Lower leg skin (tissue), 4 donors: ENCODE measurements around the gene CALD1. TPM values are rescaled to one million over a fixed set of nuclear protein-coding genes. Genes with fewer than 3 reads are reported as not detected.

Experiments
- DNase-seq, 2 donors: peaks; one replicate each; pipeline ENCODE4 v3.0.0-alpha.2; 2019; ENCODE audit warnings: low spot score in 2 of 2
- H3K4me3 ChIP-seq: fragments of 200-600 bp; sonication (generic); 2 replicates; pipeline ENCODE4 v1.5.1; 2017; ENCODE audit warnings: mild to moderate bottlenecking, low read depth; ENCODE audit not compliant: poor library complexity, severe bottlenecking
- POLR2A ChIP-seq, 2 donors: fragments of 450-650 bp; IDR thresholded peaks; one replicate each; pipeline ENCODE4 v1.6.1; 2016 to 2017; ENCODE audit warnings: antibody characterized with exemption in 2 of 2, mild to moderate bottlenecking in 1 of 2, moderate library complexity in 1 of 2
- WGBS, 2 donors: methylation state at CpG; one replicate each; pipeline ENCODE4 v1.1.5; 2018; 5-methylcytosine and 5-hydroxymethylcytosine counted together
- intact Hi-C: fragments of 100-400 bp; cut with DNase I; formaldehyde crosslinking; loops from one replicate; pipeline ENCODE4 v1.15.0; 2023; ENCODE audit warnings: low total_unique reads
- total RNA-seq, 4 donors: library from RNA; depleted of rRNA; stranded (reverse); fragments of >200 nt; gene quantifications; one replicate each; pipeline ENCODE4 v1.1.0, GENCODE V29; 2016
- TF ChIP-seq, protein P1 (sequence below), 3 donors: fragments of 450-650 bp; IDR thresholded peaks; one replicate each; pipeline ENCODE4 v1.5.1; 2016; ENCODE audit warnings: antibody characterized with exemption in 3 of 3, mild to moderate bottlenecking in 3 of 3, moderate library complexity in 2 of 3

CALD1 gene
- total RNA-seq, 4 donors from 2014 or later = 30.3 to 95.7 (median 58.0) TPM

DNA sequence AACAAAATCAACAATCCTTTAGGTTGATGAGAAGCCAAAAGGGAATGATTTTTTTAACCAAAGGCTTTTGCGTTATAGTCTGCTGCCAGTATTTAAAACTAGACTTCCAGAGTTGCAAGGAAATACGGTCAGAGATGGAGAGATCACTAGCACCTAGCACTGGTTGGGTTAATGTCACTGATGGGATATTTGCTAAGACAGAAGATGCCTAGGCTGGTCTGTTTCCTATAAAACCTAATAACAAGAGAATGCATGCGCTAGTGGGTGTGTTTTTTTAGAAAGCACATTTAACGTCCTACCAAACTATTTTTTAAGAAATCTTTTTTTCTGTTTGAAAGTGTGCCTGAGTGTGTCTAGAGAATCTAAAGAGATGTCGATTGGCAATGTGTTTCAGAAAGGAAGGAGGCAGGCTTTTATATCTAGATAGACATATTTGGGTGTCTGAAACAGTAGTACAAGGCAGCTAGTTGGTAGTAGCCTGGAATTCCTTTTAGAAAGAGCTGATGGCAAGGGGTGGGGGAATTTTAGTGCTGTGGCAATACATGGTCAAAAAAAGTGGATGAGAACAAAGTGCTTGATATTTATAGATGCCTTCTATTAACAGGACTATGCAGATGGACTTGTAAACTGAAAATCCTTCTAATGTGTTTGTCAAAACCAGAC is 863 bp downstream of the CALD1 start:
- H3K4me3 ChIP-seq = peak overlapping the region; percentile 22
- no peak for TF ChIP-seq POLR2A (IDR thresholded peaks at IDR 0.05)
- TF ChIP-seq, protein P1, sequence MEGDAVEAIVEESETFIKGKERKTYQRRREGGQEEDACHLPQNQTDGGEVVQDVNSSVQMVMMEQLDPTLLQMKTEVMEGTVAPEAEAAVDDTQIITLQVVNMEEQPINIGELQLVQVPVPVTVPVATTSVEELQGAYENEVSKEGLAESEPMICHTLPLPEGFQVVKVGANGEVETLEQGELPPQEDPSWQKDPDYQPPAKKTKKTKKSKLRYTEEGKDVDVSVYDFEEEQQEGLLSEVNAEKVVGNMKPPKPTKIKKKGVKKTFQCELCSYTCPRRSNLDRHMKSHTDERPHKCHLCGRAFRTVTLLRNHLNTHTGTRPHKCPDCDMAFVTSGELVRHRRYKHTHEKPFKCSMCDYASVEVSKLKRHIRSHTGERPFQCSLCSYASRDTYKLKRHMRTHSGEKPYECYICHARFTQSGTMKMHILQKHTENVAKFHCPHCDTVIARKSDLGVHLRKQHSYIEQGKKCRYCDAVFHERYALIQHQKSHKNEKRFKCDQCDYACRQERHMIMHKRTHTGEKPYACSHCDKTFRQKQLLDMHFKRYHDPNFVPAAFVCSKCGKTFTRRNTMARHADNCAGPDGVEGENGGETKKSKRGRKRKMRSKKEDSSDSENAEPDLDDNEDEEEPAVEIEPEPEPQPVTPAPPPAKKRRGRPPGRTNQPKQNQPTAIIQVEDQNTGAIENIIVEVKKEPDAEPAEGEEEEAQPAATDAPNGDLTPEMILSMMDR (IDR thresholded peaks at IDR 0.05) = no peak
- 9 to 12% methylated on average over 5 of the region's 5 CpGs for WGBS, 2 donors
- intact Hi-C loops = no loop called here
- DNase-seq = no peak

DNA sequence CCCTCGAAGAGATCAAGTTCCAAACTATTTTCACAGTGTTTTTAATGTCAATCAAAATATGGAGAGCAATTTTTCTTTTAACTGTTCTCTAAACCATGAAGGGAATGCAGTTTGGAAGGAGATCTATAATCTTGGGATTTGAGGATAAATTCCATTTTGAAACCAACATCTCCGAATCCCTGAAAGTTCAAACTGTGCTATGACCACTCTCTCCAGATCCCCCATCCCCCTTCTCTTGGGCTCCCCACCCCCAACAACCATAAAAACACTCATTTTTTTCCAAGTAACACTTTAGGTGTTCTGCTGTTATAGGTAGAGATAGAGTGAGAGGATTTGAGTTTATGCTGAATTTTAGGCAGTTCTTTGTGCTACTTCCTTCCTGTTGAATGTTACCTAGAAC is 1.7 kb downstream of the CALD1 start:
- WGBS, 2 donors = 31 to 44% methylated on average over 2 of the region's 2 CpGs

DNA sequence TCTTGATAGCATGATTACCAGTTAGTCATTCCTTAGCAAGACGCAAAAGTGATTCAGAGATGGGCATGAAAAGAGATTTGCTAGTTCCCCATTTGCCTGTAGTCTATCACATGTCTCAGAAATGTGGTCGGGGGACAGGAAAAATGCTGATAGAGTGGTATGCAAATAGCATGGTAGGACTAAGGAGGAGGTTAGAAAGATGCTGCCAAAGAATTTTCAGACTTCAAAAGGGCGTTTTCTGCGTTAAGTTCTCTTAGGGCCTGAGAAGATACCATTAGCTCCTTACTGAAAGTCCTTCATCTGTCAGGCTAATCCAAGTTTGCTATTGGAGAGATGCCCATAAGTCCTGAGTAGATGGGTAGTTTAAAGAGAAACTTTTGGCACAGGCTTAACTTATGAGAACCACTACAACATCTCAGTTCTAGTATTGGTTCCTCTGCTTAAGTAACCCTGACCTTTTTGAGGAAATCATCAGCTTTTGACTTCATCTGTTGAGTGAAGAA is 2.7 kb downstream of the CALD1 start:
- 60 to 65% methylated on average over 4 of the region's 4 CpGs for WGBS, 2 donors
- intact Hi-C loops = no loop called here
- TF ChIP-seq POLR2A (IDR thresholded peaks at IDR 0.05) = no peak
- TF ChIP-seq, protein P1 (IDR thresholded peaks at IDR 0.05) = no peak
- H3K4me3 ChIP-seq = no peak overlapping the region
- peak in 1 of 2 donors; percentile 10 for DNase-seq

More for the DNA sequence above, 1.7 kb downstream of the CALD1 start:
- TF ChIP-seq POLR2A (IDR thresholded peaks at IDR 0.05) = no peak
- TF ChIP-seq, protein P1 (IDR thresholded peaks at IDR 0.05) = no peak
- no peak overlapping the region for H3K4me3 ChIP-seq
- intact Hi-C loops = no loop called here
- no peak for DNase-seq

DNA sequence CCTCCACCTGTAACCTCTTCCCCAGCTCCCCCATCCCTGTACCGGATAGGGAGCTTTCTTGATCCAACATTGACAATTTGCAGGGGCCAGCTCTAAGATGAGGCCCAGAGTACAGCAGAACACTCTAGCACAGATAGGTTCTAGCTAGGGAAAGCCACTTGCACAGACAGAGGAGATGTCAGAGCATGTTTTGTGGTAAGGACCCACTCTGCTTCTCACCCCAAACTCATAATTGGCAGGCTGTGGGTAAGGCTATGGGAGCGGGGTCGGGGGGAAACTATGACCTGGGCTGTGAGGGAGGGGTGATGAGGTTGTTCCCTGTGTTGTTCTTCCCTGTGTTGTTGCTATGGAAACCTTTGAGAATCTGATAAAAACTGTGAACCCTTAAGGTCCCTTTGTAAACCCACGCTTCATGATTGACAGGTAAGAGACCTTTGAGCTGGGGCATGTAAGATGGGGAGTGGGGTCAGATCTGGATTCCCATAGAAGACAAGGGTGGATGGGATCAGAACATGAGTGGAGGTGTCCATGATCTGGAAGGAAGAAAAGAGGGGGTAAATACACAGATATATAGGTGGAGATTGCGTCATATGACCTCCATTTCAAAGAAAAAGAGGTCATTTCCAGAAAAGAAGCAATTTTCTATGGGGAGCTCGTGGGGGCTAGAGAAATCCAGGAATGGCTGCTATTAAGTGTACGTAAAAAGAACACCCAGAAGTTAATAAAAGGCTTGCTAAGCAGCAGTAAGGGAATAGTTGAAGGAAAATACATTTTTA is 4.0 kb downstream of the CALD1 start:
- no peak overlapping the region for H3K4me3 ChIP-seq
- intact Hi-C loops = no loop called here
- WGBS, 2 donors = 75 to 92% methylated on average over 7 of the region's 7 CpGs
- TF ChIP-seq, protein P1 (IDR thresholded peaks at IDR 0.05) = no peak
- TF ChIP-seq POLR2A (IDR thresholded peaks at IDR 0.05) = no peak
- DNase-seq = peak in 1 of 2 donors; percentile 3

DNA sequence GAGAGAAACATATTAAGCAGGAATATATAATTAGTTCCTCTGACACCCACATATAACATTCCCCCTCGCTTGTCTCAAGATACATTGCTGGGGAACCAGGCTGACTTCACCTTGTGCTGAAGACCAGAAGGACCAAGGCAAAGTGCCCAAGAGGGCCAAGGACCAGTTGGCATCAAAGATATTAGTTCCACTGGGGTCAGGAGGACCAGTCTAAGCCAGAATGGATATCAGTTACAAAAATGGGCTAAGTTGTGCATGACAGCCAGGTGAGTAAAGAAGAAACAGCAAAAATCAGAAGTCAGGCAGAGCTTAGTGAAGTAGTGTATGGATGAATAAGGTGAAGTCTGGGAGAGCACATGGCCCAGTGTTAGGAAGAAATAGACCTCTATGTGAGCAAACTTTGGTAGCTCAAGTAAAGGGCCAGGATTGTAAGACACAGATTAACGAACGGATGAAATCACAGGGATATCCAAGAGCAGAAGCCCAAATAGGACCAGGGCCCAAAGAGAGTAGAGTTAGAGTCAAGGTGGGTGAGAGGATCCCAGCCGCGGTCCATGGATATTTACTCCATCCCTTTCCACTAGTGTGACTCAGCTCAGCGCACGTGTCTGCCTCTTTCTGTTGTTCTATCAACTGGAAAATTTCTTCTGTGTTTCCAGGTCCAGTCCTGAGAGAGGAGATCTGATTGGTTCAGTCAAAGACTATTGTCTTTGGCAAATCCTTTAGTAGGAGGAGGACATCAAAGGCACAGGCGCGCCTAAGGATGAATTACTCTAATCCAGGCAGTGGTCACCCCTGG is 5.0 kb downstream of the CALD1 start:
- no peak overlapping the region for H3K4me3 ChIP-seq
- 84 to 88% methylated on average over 9 of the region's 9 CpGs for WGBS, 2 donors
- no peak for DNase-seq
- intact Hi-C loops = no loop called here
- TF ChIP-seq, protein P1 (IDR thresholded peaks at IDR 0.05) = no peak
- no peak for TF ChIP-seq POLR2A (IDR thresholded peaks at IDR 0.05)
